Brain microvascular endothelial cell (primary cell): Measurements from ENCODE around the gene CUBN.

Experiments
- DNase-seq: peaks from one replicate; pipeline ENCODE4 v3.0.0-alpha.2; 2020
- H3K27ac ChIP-seq: fragments of 250-450 bp; sonication (Bioruptor Pico); 2 replicates; pipeline ENCODE4 v1.5.1; 2020; ENCODE audit warnings: mild to moderate bottlenecking, moderate library complexity
- H3K27me3 ChIP-seq: fragments of 250-450 bp; sonication (Bioruptor Pico); replicated peaks from 2 replicates; pipeline ENCODE4 v1.5.1; 2020; ENCODE audit warnings: mild to moderate bottlenecking
- H3K36me3 ChIP-seq: fragments of 250-450 bp; sonication (Bioruptor Pico); replicated peaks from 2 replicates; pipeline ENCODE4 v1.5.1; 2020; ENCODE audit warnings: mild to moderate bottlenecking
- H3K4me3 ChIP-seq: 2 replicates; pipeline ENCODE4 v1.5.1; 2011; ENCODE audit warnings: low read depth, mild to moderate bottlenecking, control low read depth, low read length, moderate library complexity
- in situ Hi-C: cut with HindIII; loops from 2 replicates; pipeline ENCODE4 v1.10.0; 2017; ENCODE audit warnings: low sequenced_read_pairs, low pct_ligation_motif_present
- TF ChIP-seq, protein P1 (sequence below): IDR thresholded peaks from 2 replicates; pipeline ENCODE4 v1.5.1; 2011; ENCODE audit warnings: low read depth, mild to moderate bottlenecking, moderate library complexity, low read length, control low read depth, inconsistent platforms; ENCODE audit errors: missing control alignments

Gene CUBN

DNA sequence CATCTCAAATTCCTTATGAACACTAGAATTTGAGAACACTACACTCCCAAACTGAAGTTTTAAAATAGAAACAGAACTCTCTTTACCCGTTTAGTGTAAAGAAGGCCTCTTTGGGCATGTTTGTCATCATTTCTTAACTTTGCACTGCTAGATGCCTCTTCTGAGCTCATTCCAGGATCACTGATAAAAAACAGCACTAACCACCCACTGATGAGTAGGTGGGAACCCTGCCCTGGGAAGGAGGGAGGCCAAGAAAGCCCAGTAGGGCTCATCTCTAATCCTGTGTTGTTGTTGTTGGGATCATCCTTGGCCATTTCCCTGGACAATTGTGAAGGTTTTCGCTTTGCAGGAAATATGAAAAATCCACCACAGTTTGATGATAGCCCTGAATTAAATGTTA lies 68.2 kb downstream of the CUBN start:
- H3K27me3 ChIP-seq = no peaks in the 10 kb centered on the region
- peak overlapping the region; percentile 91 for H3K27ac ChIP-seq
- in situ Hi-C loops = no loop called here
- peak; percentile 64 for DNase-seq
- no peak overlapping the region for H3K4me3 ChIP-seq
- H3K36me3 ChIP-seq = no peaks in the 10 kb centered on the region
- TF ChIP-seq, protein P1, sequence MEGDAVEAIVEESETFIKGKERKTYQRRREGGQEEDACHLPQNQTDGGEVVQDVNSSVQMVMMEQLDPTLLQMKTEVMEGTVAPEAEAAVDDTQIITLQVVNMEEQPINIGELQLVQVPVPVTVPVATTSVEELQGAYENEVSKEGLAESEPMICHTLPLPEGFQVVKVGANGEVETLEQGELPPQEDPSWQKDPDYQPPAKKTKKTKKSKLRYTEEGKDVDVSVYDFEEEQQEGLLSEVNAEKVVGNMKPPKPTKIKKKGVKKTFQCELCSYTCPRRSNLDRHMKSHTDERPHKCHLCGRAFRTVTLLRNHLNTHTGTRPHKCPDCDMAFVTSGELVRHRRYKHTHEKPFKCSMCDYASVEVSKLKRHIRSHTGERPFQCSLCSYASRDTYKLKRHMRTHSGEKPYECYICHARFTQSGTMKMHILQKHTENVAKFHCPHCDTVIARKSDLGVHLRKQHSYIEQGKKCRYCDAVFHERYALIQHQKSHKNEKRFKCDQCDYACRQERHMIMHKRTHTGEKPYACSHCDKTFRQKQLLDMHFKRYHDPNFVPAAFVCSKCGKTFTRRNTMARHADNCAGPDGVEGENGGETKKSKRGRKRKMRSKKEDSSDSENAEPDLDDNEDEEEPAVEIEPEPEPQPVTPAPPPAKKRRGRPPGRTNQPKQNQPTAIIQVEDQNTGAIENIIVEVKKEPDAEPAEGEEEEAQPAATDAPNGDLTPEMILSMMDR = no peak

DNA sequence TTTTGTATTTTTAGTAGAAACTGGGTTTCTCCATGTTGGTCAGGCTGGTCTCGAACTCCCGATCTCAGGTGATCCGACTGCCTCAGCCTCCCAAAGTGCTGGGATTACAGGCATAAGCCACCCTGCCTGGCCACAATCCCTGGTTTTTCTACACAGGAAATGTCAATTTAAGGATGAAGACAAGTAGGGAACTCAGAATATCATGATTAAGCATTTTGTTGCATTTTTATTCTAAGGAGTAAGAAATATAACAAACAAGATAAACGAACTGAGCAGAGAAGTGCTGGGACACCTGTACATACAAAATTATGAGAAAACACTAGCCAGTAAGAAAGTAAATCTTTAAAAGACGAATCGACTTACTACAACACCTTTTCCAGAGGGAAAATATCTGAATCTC lies 69.3 kb downstream of the CUBN start:
- H3K27ac ChIP-seq = no peak overlapping the region
- DNase-seq = no peak
- in situ Hi-C loops = no loop called here
- H3K36me3 ChIP-seq = no peaks in the 10 kb centered on the region
- TF ChIP-seq, protein P1 = no peak
- H3K4me3 ChIP-seq = no peak overlapping the region
- no peaks in the 10 kb centered on the region for H3K27me3 ChIP-seq

DNA sequence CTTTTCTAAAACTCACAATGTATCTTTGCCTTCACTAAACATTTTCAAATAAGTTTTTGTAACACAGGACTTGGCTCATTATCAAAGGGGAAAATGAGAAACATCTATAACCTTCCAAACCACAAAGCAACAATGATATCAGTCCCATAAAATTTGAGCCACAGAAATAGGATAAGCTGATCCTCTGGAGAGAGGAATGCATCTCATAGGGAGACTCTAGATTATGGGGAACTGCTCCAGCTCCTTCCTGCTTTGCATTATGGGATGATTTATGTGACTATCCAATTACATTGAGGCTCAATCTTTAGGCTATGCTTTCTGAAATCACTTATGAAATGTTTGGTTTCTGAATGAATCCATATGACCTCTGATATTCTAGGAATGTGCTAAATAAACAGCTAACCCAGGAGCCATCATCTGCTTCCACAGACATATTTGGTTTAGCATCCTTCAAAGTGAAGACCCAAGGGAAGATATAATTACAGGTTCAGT lies 70.4 kb downstream of the CUBN start:
- Histone ChIP-seq H3K27me3 (no peaks in the 10 kb centered on the region), H3K27ac (peak overlapping the region; percentile 76), H3K4me3 (no peak overlapping the region), H3K36me3 (no peaks in the 10 kb centered on the region)
- TF ChIP-seq, protein P1 = no peak
- in situ Hi-C loops = no loop called here
- DNase-seq = peak; percentile 84

DNA sequence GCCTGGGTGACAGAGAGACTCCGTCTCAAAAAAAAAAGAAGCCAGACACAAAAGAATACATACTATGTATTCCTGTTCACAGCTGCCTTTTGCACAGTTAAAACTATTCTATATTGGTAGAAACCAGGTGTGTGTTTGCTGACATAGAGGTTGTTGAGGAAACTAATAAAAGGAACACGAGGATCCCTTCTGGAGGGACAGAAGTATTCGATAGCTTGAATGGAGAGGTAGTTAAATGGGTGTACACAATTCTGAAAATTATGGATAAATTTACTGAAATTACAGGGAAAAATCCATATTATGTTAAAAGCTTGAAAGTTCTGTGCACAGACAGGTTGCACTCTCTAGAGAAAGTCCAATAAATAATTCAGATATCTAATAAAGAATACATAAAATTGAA lies 71.5 kb downstream of the CUBN start:
- H3K4me3 ChIP-seq = no peak overlapping the region
- in situ Hi-C loops = no loop called here
- DNase-seq = no peak
- no peaks in the 10 kb centered on the region for H3K27me3 ChIP-seq
- H3K27ac ChIP-seq = no peak overlapping the region
- TF ChIP-seq, protein P1 = no peak
- no peaks in the 10 kb centered on the region for H3K36me3 ChIP-seq

DNA sequence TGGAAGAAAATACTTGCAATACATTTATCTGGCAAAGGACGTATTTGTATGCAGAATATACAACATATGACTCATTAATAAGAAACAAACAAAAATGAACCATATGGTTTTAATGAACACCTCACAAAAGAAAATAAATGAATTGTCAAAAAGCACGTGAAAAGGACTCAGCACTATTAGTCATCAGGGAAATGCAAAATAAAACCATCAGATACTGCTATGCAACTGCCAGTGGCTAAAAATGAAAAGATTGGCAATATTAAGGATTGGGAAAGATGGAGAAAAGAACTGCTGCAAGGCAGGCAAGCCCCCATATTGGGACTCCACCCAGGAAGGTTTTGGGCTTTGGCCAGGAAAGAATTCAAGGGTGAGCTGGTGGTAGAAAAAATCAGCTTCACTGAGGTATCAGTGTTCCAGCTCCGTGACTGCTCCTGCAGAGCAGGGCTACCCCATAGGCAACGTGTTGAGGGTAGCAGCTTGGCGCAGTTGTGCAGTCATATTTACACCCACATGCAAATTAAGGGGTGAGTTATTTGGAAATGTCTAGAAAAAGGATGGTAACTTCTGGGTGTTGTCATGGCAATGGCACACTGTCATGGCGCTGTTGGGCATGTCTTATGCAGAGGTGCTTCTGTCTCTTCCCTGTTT lies 72.7 kb downstream of the CUBN start:
- TF ChIP-seq, protein P1 = no peak
- DNase-seq = no peak
- H3K27me3 ChIP-seq = no peaks in the 10 kb centered on the region
- H3K4me3 ChIP-seq = no peak overlapping the region
- in situ Hi-C loops = no loop called here
- H3K36me3 ChIP-seq = no peaks in the 10 kb centered on the region
- H3K27ac ChIP-seq = peak overlapping the region; percentile 46

DNA sequence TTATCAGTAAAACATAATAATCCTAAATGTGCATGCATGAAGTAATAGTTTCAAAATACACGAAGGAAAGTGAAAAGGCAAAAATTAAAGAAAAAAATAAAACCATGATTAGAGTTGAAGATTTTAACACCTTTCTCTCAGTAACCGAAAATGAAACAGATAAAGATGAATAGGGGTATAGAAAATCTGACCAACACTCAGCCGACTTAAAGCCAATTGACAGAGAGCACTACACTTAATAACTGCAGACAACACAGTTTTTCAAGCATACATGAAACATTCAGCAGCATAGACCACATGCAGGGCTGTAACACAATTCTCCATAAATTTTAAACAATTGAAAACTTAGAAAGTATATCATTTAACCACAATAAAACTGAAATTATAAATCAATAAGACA lies 76.1 kb downstream of the CUBN start:
- H3K4me3 ChIP-seq = no peak overlapping the region
- DNase-seq = no peak
- H3K27ac ChIP-seq = no peak overlapping the region
- no peaks in the 10 kb centered on the region for H3K27me3 ChIP-seq
- H3K36me3 ChIP-seq = no peaks in the 10 kb centered on the region
- TF ChIP-seq, protein P1 = no peak
- in situ Hi-C loops = no loop called here
